Activated CD4-positive, alpha-beta T cell treated with anti-CD3 and anti-CD28 coated beads for 36 hours (primary cell): ENCODE data around the gene C18orf32. TPM values are rescaled to one million over a fixed set of nuclear protein-coding genes. Genes with fewer than 3 reads are reported as not detected.
"Not testable (repeated sequence)": the region's sequence is repeated elsewhere in the genome, so short reads cannot be mapped to it uniquely, and the experiment has no call there.

Experiments
- ATAC-seq: fragments of 200-7000 bp; cut with Tn5 transposase; one replicate; pipeline ENCODE4 v1.10.0; 2021; ENCODE audit warnings: mild to moderate bottlenecking, moderate library complexity
- CTCF ChIA-PET: fragments of 350-600 bp; sonication (Branson Sonifier 250); formaldehyde crosslinking; loops from one replicate; lab custom pipeline; 2021; ENCODE audit warnings: antibody characterized with exemption; lab: Charles Lee
- POLR2A ChIA-PET: fragments of 350-600 bp; sonication (Branson Sonifier 250); formaldehyde crosslinking; loops from one replicate; lab custom pipeline; 2021; ENCODE audit warnings: antibody characterized with exemption, inconsistent platforms; lab: Charles Lee
- DNase-seq: peaks from one replicate; pipeline ENCODE4 v3.0.0-alpha.2; 2020
- H3K27ac Mint-ChIP-seq: one replicate; pipeline ENCODE4 v1.8.0; 2021; ENCODE audit warnings: mixed read lengths
- H3K27me3 Mint-ChIP-seq: one replicate; pipeline ENCODE4 v1.8.0; 2021; ENCODE audit warnings: mixed read lengths
- H3K36me3 Mint-ChIP-seq: one replicate; pipeline ENCODE4 v1.8.0; 2021; ENCODE audit warnings: low read depth, mixed read lengths
- H3K4me1 Mint-ChIP-seq: one replicate; pipeline ENCODE4 v1.8.0; 2021; ENCODE audit warnings: mixed read lengths
- H3K4me3 Mint-ChIP-seq: one replicate; pipeline ENCODE4 v1.8.0; 2021; ENCODE audit warnings: mild to moderate bottlenecking, moderate library complexity, mixed read lengths
- H3K9me3 Mint-ChIP-seq: one replicate; pipeline ENCODE4 v1.8.0; 2021; ENCODE audit warnings: low read depth, mixed read lengths
- intact Hi-C, 2 experiments: fragments of 100-400 bp; cut with DNase I in 1 of 2; cut with micrococcal nuclease in 1 of 2; formaldehyde crosslinking; loops; one replicate each; pipeline versions ENCODE4 v1.14.2 to v1.15.1; 2022 to 2024; cut with DNase I, micrococcal nuclease
- total RNA-seq, 2 experiments: library from RNA; stranded (reverse); gene quantifications; one replicate each; pipeline ENCODE4 v1.2.3, GENCODE V29; 2021

Gene C18orf32
- total RNA-seq, 2 experiments from 2014 or later, result 12.7 to 20.0 TPM

- CTCF ChIA-PET, result interaction anchor here (0.7 kb wide), 1 partner anchor 593 kb away, joined by 3 read pairs; no protein-coding TSS in a partner anchor
- Mint-ChIP-seq H3K36me3 (no peaks in the 10 kb centered on the region), H3K4me3 (no peak overlapping the region), H3K27me3 (peaks cover 6% of the 10 kb centered on the region), H3K4me1 (no peaks in the 10 kb centered on the region), H3K9me3 (no peaks in the 10 kb centered on the region), H3K27ac (no peak overlapping the region)
- ATAC-seq, result no peak
- DNase-seq, result no peak
- POLR2A ChIA-PET, result no interaction called here
- intact Hi-C loops, result no loop called here
These were observed 19.4 kb downstream of the C18orf32 start for GRCh38 chr18:49467599-49467998.

- Mint-ChIP-seq H3K27ac (no peak overlapping the region), H3K4me1 (no peaks in the 10 kb centered on the region), H3K4me3 (no peak overlapping the region), H3K9me3 (no peaks in the 10 kb centered on the region), H3K36me3 (no peaks in the 10 kb centered on the region), H3K27me3 (peaks cover 6% of the 10 kb centered on the region)
- CTCF ChIA-PET, result no interaction called here
- no peak for ATAC-seq
- intact Hi-C loops, result no loop called here
- POLR2A ChIA-PET, result interaction anchor here (0.6 kb wide), 1 partner anchor 1537 kb away, joined by 3 read pairs; the partner anchor contains the start of gene SMAD2
- DNase-seq, result no peak
These were observed 19.9 kb downstream of the C18orf32 start for GRCh38 chr18:49467019-49467563.

GRCh38 chr18:49464718-49465598 is 22.1 kb downstream of the C18orf32 start:
- Mint-ChIP-seq H3K4me1 (peaks cover 3% of the 10 kb centered on the region), H3K36me3 (no peaks in the 10 kb centered on the region), H3K9me3 (no peaks in the 10 kb centered on the region), H3K4me3 (no peak overlapping the region), H3K27me3 (peaks cover 2% of the 10 kb centered on the region), H3K27ac (no peak overlapping the region)
- intact Hi-C loops, result no loop called here
- DNase-seq, result no peak
- ChIA-PET POLR2A (interaction anchor here (0.7 kb wide), 1 partner anchor 956 kb away, joined by 4 read pairs; no protein-coding TSS in a partner anchor), CTCF (interaction anchor here (0.8 kb wide), 1 partner anchor 13 kb away, joined by 3 read pairs; no protein-coding TSS in a partner anchor)
- ATAC-seq, result no peak

DNA sequence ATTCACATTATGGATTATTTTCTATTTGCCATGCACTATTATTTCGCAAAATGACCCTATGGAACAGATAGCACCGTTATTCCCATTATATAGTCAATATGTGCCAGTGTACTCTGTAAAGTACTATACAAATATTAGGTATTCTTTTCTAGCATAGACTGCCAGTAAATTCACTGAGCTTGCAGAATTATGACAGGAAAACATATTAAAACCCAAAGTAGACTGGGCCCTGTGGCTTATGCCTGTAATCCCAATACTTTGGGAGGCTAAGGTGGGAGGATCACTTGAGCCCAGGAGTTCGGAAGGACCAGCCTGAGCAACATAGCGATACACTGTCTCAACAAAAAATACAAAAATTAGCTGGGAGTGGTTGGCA is 25.4 kb downstream of the C18orf32 start:
- no peak for ATAC-seq
- no peak overlapping the region for H3K27ac Mint-ChIP-seq
- peaks cover 1% of the 10 kb centered on the region for H3K36me3 Mint-ChIP-seq
- intact Hi-C loops, result no loop called here
- ChIA-PET POLR2A (interaction anchor here (0.6 kb wide), 1 partner anchor 23 kb away, joined by 3 read pairs; no protein-coding TSS in a partner anchor), CTCF (interaction anchor here (0.6 to 1.4 kb wide), 3 partner anchors 11 to 392 kb away, joined by 3 to 6 read pairs (median 3); no protein-coding TSS in a partner anchor)
- no peaks in the 10 kb centered on the region for H3K27me3 Mint-ChIP-seq
- H3K4me3 Mint-ChIP-seq, result peak overlapping the region; percentile 82
- peaks cover 27% of the 10 kb centered on the region for H3K4me1 Mint-ChIP-seq
- no peaks in the 10 kb centered on the region for H3K9me3 Mint-ChIP-seq
- DNase-seq, result no peak

DNA sequence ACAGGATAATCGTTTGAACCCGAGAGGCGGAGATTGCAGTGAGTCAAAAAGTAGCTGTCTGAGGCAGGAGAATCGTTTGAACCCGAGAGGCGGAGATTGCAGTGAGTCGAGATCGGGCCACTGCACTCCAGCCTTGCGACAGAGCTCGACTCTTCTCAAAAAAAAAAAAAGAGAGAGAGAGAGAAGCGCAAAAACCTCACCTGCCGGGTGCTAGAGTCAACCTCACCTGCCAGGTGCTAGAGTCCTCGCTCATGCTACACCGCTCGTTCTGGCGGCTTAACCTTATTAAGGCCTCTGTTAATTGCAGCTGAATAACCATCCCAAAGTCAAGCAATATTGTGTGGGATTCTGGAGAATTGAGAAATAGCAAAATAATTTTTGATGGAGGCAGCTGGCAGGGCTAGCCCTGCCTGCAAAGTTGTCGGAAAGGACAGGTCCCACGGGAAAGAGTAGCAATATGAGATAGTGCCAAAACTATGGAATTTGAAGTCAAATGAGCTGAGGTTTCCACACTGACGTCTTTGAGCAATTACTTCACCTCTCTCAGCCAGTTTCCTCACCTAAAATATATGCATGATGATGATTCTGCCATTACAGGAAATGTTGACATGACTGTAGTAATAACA is 25.9 kb downstream of the C18orf32 start:
- no peaks in the 10 kb centered on the region for H3K27me3 Mint-ChIP-seq

DNA sequence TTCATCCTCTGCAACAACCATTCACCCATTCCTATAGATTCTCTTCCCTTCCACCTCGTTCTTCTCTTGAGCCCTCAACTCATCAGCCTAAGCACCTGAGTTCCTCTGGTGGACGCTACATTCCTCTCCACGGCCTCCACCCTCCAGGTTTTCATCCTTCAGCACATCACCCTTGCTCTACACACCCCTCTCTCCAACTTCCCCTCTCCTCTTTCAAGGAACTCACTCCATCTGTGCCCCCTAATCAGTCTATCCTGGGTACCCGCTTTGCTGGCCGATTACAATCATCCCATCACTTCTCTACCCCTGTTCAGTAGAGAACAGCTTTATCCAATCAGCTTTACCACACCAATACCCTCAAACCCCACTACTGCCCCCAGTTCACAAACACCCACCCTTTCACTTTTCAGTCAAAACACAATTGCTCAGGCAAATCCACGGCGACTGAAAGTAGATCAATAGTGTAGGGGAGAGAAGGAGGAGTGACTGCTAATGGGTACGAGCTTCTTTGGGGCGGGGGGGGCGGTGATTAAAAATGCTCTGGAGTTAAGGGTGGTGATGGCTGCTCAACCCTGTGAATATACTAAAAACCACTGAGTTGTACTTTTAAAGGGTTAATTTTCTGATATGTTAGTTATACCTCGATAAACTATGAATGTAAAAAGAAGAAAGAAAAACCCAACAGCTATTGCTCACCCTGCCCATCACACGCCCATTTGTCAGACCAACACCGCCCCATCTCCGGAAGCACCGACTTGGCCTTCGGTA is 27.4 kb downstream of the C18orf32 start:
- H3K4me1 Mint-ChIP-seq, result peaks cover 36% of the 10 kb centered on the region
- H3K9me3 Mint-ChIP-seq, result no peaks in the 10 kb centered on the region
- ChIA-PET CTCF (interaction anchor here (0.6 to 1.3 kb wide), 7 partner anchors 9 to 29 kb away, joined by 3 to 5 read pairs (median 4); no protein-coding TSS in a partner anchor), POLR2A (interaction anchor here (0.6 to 1.2 kb wide), 5 partner anchors 13 to 757 kb away, joined by 3 to 11 read pairs (median 4); partner anchors contain the start of gene C18orf32)
- intact Hi-C loops, result loop anchor here (1.0 to 10.0 kb wide), 6 partner anchors 28 to 920 kb away; partner anchors contain the start of genes ACAA2 (in 2 of the 2), C18orf32 (in 2 of the 2), RPL17 (in 2 of the 2) and CTIF (in 1 of the 2)
- peak overlapping the region; percentile 69 for H3K27ac Mint-ChIP-seq
- H3K27me3 Mint-ChIP-seq, result no peaks in the 10 kb centered on the region
- ATAC-seq, result peak; percentile 43
- peak; percentile 59 for DNase-seq
- H3K36me3 Mint-ChIP-seq, result peaks cover 10% of the 10 kb centered on the region
- H3K4me3 Mint-ChIP-seq, result peak overlapping the region; percentile 82

More for the DNA sequence above, 25.9 kb downstream of the C18orf32 start:
- DNase-seq (no peak), ATAC-seq (peak; percentile 55)
- H3K36me3 Mint-ChIP-seq, result peaks cover 3% of the 10 kb centered on the region
- H3K27ac Mint-ChIP-seq, result peak overlapping the region; percentile 95
- peaks cover 29% of the 10 kb centered on the region for H3K4me1 Mint-ChIP-seq
- CTCF ChIA-PET, result interaction anchor here (0.6 to 1.4 kb wide), 4 partner anchors 10 to 392 kb away, joined by 3 to 6 read pairs (median 4); no protein-coding TSS in a partner anchor
- peak overlapping the region; percentile 82 for H3K4me3 Mint-ChIP-seq
- intact Hi-C loops, result loop anchor here (1.0 kb wide), 5 partner anchors 26 to 922 kb away; partner anchors contain the start of genes ACAA2 (in 2 of the 2), C18orf32 (in 2 of the 2), RPL17 (in 2 of the 2) and CTIF (in 1 of the 2)
- no peaks in the 10 kb centered on the region for H3K9me3 Mint-ChIP-seq
- POLR2A ChIA-PET, result interaction anchor here (0.7 to 1.1 kb wide), 3 partner anchors 26 to 454 kb away, joined by 3 to 5 read pairs (median 3); partner anchors contain the start of gene C18orf32

GRCh38 chr18:49457616-49458015 is 29.4 kb downstream of the C18orf32 start:
- H3K4me1 Mint-ChIP-seq, result peaks cover 36% of the 10 kb centered on the region
- no peak overlapping the region for H3K4me3 Mint-ChIP-seq
- ATAC-seq, result no peak
- peaks cover 27% of the 10 kb centered on the region for H3K36me3 Mint-ChIP-seq
- H3K27ac Mint-ChIP-seq, result no peak overlapping the region
- DNase-seq, result no peak
- ChIA-PET POLR2A (interaction anchor here (0.6 kb wide), 1 partner anchor 139 kb away, joined by 3 read pairs; no protein-coding TSS in a partner anchor), CTCF (interaction anchor here (0.7 kb wide), 1 partner anchor 96 kb away, joined by 3 read pairs; no protein-coding TSS in a partner anchor)
- peaks cover 8% of the 10 kb centered on the region for H3K9me3 Mint-ChIP-seq
- intact Hi-C loops, result loop anchor here in 1 of 2 experiments (10.0 kb wide), 1 partner anchor 203 kb away; no protein-coding TSS in a partner anchor
- H3K27me3 Mint-ChIP-seq, result no peaks in the 10 kb centered on the region

GRCh38 chr18:49456794-49457193 is 30.2 kb downstream of the C18orf32 start:
- Mint-ChIP-seq H3K36me3 (peaks cover 36% of the 10 kb centered on the region), H3K4me1 (peaks cover 36% of the 10 kb centered on the region), H3K9me3 (peaks cover 12% of the 10 kb centered on the region), H3K4me3 (no peak overlapping the region), H3K27me3 (no peaks in the 10 kb centered on the region), H3K27ac (no peak overlapping the region)
- intact Hi-C loops, result loop anchor here in 1 of 2 experiments (10.0 kb wide), 1 partner anchor 202 kb away; no protein-coding TSS in a partner anchor
- ChIA-PET CTCF (interaction anchor here (1.1 to 1.4 kb wide), 4 partner anchors 10 to 780 kb away, joined by 3 to 5 read pairs (median 4); no protein-coding TSS in a partner anchor), POLR2A (no interaction called here)
- no peak for ATAC-seq
- no peak for DNase-seq

GRCh38 chr18:49452534-49452933 is 34.5 kb downstream of the C18orf32 start:
- intact Hi-C loops, result loop anchor here in 1 of 2 experiments (10.0 kb wide), 1 partner anchor 198 kb away; no protein-coding TSS in a partner anchor
- H3K27ac Mint-ChIP-seq, ATAC-seq, CTCF ChIA-PET, POLR2A ChIA-PET, H3K27me3 Mint-ChIP-seq, H3K4me3 Mint-ChIP-seq, DNase-seq: not testable (repeated sequence)
- Mint-ChIP-seq H3K36me3 (peaks cover 65% of the 10 kb centered on the region), H3K4me1 (peaks cover 20% of the 10 kb centered on the region), H3K9me3 (peaks cover 24% of the 10 kb centered on the region)
